HepG2 (cell line): ENCODE measurements around the gene SLC2A5. TPM values are rescaled to one million over a fixed set of nuclear protein-coding genes. Genes with fewer than 3 reads are reported as not detected.

Experiments
- ATAC-seq: fragments of 200-7000 bp; cut with Tn5 transposase; 3 replicates; pipeline ENCODE4 v1.9.1; 2020; ENCODE audit warnings: mild to moderate bottlenecking, moderate library complexity
- BruUV-seq: library from RNA; stranded (reverse); fragments of 400-500 nt; replicated peaks from 2 replicates; lab custom pipeline; 2021; lab: Mats Ljungman, UMichigan
- CTCF ChIA-PET: fragments of 300-600 bp; formaldehyde crosslinking; extraction: SDS; loops from one replicate; lab custom pipeline; 2021; ENCODE audit warnings: low total read pairs, inconsistent platforms, low intra/inter-chr PET ratio; lab: Yijun Ruan, JAX
- POLR2A ChIA-PET: fragments of 350-600 bp; sonication (Branson Sonifier 250); formaldehyde crosslinking; loops from one replicate; lab custom pipeline; 2020; ENCODE audit warnings: antibody characterized with exemption, inconsistent platforms; lab: Yijun Ruan, JAX
- DNase-seq: peaks from one replicate; pipeline ENCODE4 v3.0.0-alpha.2; 2015; ENCODE audit warnings: low spot score
- FAIRE-seq: peaks from 3 replicates; lab custom pipeline; 2011; peaks lifted over from hg19 to GRCh38; lab: Jason Lieb, UNC
- H2AFZ ChIP-seq: one replicate; pipeline ENCODE4 v1.6.1; 2011; ENCODE audit warnings: low read length, inconsistent platforms
- H3K27ac ChIP-seq: fragments of 300-600 bp; 3 replicates; pipeline ENCODE4 v1.8.0; 2011; ENCODE audit warnings: mixed run types, mild to moderate bottlenecking, mixed read lengths, low read length, inconsistent platforms; ENCODE audit not compliant: insufficient read depth; ENCODE audit errors: extremely low read length
- H3K27me3 ChIP-seq, 2 experiments: fragments of 200-600 bp in 1 of 2; 2 replicates in 1 of 2; 3 replicates in 1 of 2; pipeline versions ENCODE4 v1.6.0 to v1.8.0; 2011; ENCODE audit warnings: low read length in 2 of 2, mild to moderate bottlenecking in 2 of 2, moderate library complexity in 2 of 2, inconsistent platforms in 1 of 2; ENCODE audit not compliant: insufficient read depth in 2 of 2, control insufficient read depth in 1 of 2
- H3K36me3 ChIP-seq, 2 experiments: fragments of 200-600 bp in 1 of 2; replicated peaks in 1 of 2; 2 replicates in 1 of 2; 3 replicates in 1 of 2; pipeline versions ENCODE4 v1.5.1 to v1.8.0; 2011; ENCODE audit warnings: low read length in 2 of 2, inconsistent platforms in 1 of 2; ENCODE audit not compliant: insufficient read depth in 2 of 2, control insufficient read depth in 1 of 2
- H3K4me1 ChIP-seq: 2 replicates; pipeline ENCODE4 v1.5.1; 2012; ENCODE audit warnings: low read length, inconsistent platforms; ENCODE audit not compliant: insufficient read depth
- H3K4me2 ChIP-seq: 2 replicates; pipeline ENCODE4 v1.6.0; 2011; ENCODE audit warnings: low read depth, low read length, inconsistent platforms
- H3K4me3 ChIP-seq, 3 experiments: fragments of 200-600 bp in 1 of 3; sonication (generic), shearing (Covaris generic) in 1 of 3; replicated peaks in 1 of 3; 2 replicates each; pipeline ENCODE4 v1.5.1; 2011 to 2016; ENCODE audit warnings: low read length in 3 of 3, inconsistent platforms in 2 of 3, low read depth in 2 of 3, mild to moderate bottlenecking in 2 of 3, control low read depth in 1 of 3, mixed read lengths in 1 of 3; ENCODE audit not compliant: insufficient read depth in 1 of 3
- H3K79me2 ChIP-seq: one replicate; pipeline ENCODE4 v1.6.1; 2011; ENCODE audit warnings: low read length, inconsistent platforms; ENCODE audit not compliant: insufficient read depth
- H3K9ac ChIP-seq: 2 replicates; pipeline ENCODE4 v1.6.0; 2011; ENCODE audit warnings: mild to moderate bottlenecking, low read depth, low read length, inconsistent platforms; ENCODE audit not compliant: insufficient read depth
- H3K9me3 ChIP-seq: 2 replicates; pipeline ENCODE4 v1.5.1; 2012; ENCODE audit warnings: mild to moderate bottlenecking, low read length
- H4K20me1 ChIP-seq: 2 replicates; pipeline ENCODE4 v1.6.0; 2011; ENCODE audit warnings: inconsistent platforms, mild to moderate bottlenecking, low read length, moderate library complexity; ENCODE audit not compliant: insufficient read depth
- CREB1 ChIP-seq, 2 experiments: fragments of 450-650 bp in 1 of 2; IDR thresholded peaks; 2 replicates each; pipeline ENCODE4 v1.6.1; 2016 to 2017; ENCODE audit warnings: control low read depth in 1 of 2, mild to moderate bottlenecking in 1 of 2, missing compliant biosample characterization in 1 of 2, missing genetic modification characterization in 1 of 2
- DNMT3B ChIP-seq: conservative IDR thresholded peaks from 2 replicates; pipeline ENCODE4 v1.6.1; 2016; ENCODE audit warnings: missing biosample characterization, control low read depth
- FOSL1 ChIP-seq: sonication (generic); formaldehyde crosslinking; IDR thresholded peaks from 2 replicates; pipeline ENCODE4 v1.9.0; 2021; ENCODE audit warnings: missing genetic modification reagents, borderline replicate concordance
- HMG20A ChIP-seq: IDR thresholded peaks from 2 replicates; pipeline ENCODE4 v1.6.1; 2016; ENCODE audit warnings: borderline replicate concordance
- HNRNPL ChIP-seq: fragments of 200-400 bp; formaldehyde crosslinking; IDR thresholded peaks from 2 replicates; pipeline ENCODE4 v1.6.1; 2017; ENCODE audit warnings: mild to moderate bottlenecking, low read depth, low read length
- HOXA9 ChIP-seq: sonication (generic); formaldehyde crosslinking; IDR thresholded peaks from 2 replicates; pipeline ENCODE4 v1.8.1; 2022; ENCODE audit warnings: missing genetic modification reagents, mild to moderate bottlenecking, moderate library complexity, borderline replicate concordance
- MLXIP ChIP-seq: sonication (generic); formaldehyde crosslinking; IDR thresholded peaks from 2 replicates; pipeline ENCODE4 v1.9.0; 2021; ENCODE audit warnings: missing genetic modification reagents, borderline replicate concordance
- SNAPC2 ChIP-seq: sonication (generic); formaldehyde crosslinking; IDR thresholded peaks from 2 replicates; pipeline ENCODE4 v1.8.1; 2022; ENCODE audit warnings: mild to moderate bottlenecking, missing genetic modification reagents
- STAT5B ChIP-seq: sonication (generic); formaldehyde crosslinking; IDR thresholded peaks from 2 replicates; pipeline ENCODE4 v1.4.0; 2020; ENCODE audit warnings: missing genetic modification reagents
- TAF1 ChIP-seq: sonication (generic); formaldehyde crosslinking; IDR thresholded peaks from 2 replicates; pipeline ENCODE4 v1.4.0; 2020; ENCODE audit warnings: missing genetic modification reagents
- ZNF12 ChIP-seq: sonication (generic); formaldehyde crosslinking; IDR thresholded peaks from 2 replicates; pipeline ENCODE4 v1.5.0; 2020; ENCODE audit warnings: missing genetic modification reagents
- ZNF343 ChIP-seq: sonication (generic); formaldehyde crosslinking; IDR thresholded peaks from 2 replicates; pipeline ENCODE4 v1.4.0; 2020; ENCODE audit warnings: mild to moderate bottlenecking, missing genetic modification reagents
- ZNF792 ChIP-seq: IDR thresholded peaks from 2 replicates; pipeline ENCODE4 v1.6.1; 2016
- WGBS: methylation state at CpG from one replicate; pipeline ENCODE4 v1.1.6; 2017; ENCODE audit warnings: low lambda C conversion rate; 5-methylcytosine and 5-hydroxymethylcytosine counted together
- in situ Hi-C: cut with HindIII; loops from 2 replicates; pipeline ENCODE4 v1.10.0; 2017; ENCODE audit warnings: low pct_unique_long_range_greater_than_20kb; ENCODE audit not compliant: extremely low pct_ligation_motif_present
- intact Hi-C: fragments of 100-400 bp; cut with micrococcal nuclease; formaldehyde crosslinking; loops from one replicate; pipeline ENCODE4 v1.10.0; 2022; ENCODE audit not compliant: unreplicated experiment
- polyA plus RNA-seq, 8 experiments: library from polyadenylated mRNA; depleted of rRNA in 3 of 8; stranded (reverse) in 7 of 8; unstranded in 1 of 8; fragments of >200 nt; fragmentation: Illumina TruSeq in 4 of 8; extraction: Trizol in 4 of 8; gene quantifications; 2 replicates each; pipeline versions ENCODE4 v1.2.1 to v1.2.3, GENCODE V29; 2011 to 2016; ENCODE audit warnings: low read depth in 4 of 8, missing spikeins in 1 of 8, mixed read lengths in 1 of 8; ENCODE audit not compliant: insufficient read depth in 1 of 8
- total RNA-seq, 5 experiments: library from RNA; depleted of rRNA; stranded (reverse); fragments of >200 nt; fragmentation: Illumina TruSeq; extraction: Trizol; gene quantifications; 2 replicates each; pipeline ENCODE4 v1.2.3, GENCODE V29; 2016; ENCODE audit warnings: low read depth in 1 of 5
- TF ChIP-seq, protein P1 (sequence below): sonication (generic); formaldehyde crosslinking; IDR thresholded peaks from 2 replicates; pipeline ENCODE4 v1.5.0; 2020; ENCODE audit warnings: missing genetic modification reagents

Gene SLC2A5
- total and polyA plus RNA-seq, 2 of the 13 experiments (the other 11 are each of a cell fraction or from before 2014, with no cell fraction given) = 0.04 to 0.54 TPM

GRCh38 chr1:9073143-9073542 lies 3.7 kb upstream of the SLC2A5 start:
- no peak for FAIRE-seq
- intact Hi-C loops = no loop called here
- WGBS = 73% methylated on average over 3 of the region's 3 CpGs
- BruUV-seq = no TSS peak
- H3K4me2 ChIP-seq = no peak overlapping the region
- no peaks in the 10 kb centered on the region for H3K9me3 ChIP-seq
- H4K20me1 ChIP-seq = no peaks in the 10 kb centered on the region
- H3K4me1 ChIP-seq = peaks cover 40% of the 10 kb centered on the region
- CTCF ChIA-PET = no interaction called here
- H3K27ac ChIP-seq = no peak overlapping the region
- no peak overlapping the region for H3K4me3 ChIP-seq
- no peak for ATAC-seq
- H2AFZ ChIP-seq = no peak overlapping the region
- H3K9ac ChIP-seq = no peak overlapping the region
- in situ Hi-C loops = no loop called here
- POLR2A ChIA-PET = no interaction called here
- H3K36me3 ChIP-seq = no peaks in the 10 kb centered on the region
- no peaks in the 10 kb centered on the region for H3K79me2 ChIP-seq
- peaks cover 2 to 12% of the 10 kb centered on the region in 2 experiments; a peak in 4 of 5 replicates for H3K27me3 ChIP-seq
- no peak for DNase-seq
- TF ChIP-seq, protein P1, sequence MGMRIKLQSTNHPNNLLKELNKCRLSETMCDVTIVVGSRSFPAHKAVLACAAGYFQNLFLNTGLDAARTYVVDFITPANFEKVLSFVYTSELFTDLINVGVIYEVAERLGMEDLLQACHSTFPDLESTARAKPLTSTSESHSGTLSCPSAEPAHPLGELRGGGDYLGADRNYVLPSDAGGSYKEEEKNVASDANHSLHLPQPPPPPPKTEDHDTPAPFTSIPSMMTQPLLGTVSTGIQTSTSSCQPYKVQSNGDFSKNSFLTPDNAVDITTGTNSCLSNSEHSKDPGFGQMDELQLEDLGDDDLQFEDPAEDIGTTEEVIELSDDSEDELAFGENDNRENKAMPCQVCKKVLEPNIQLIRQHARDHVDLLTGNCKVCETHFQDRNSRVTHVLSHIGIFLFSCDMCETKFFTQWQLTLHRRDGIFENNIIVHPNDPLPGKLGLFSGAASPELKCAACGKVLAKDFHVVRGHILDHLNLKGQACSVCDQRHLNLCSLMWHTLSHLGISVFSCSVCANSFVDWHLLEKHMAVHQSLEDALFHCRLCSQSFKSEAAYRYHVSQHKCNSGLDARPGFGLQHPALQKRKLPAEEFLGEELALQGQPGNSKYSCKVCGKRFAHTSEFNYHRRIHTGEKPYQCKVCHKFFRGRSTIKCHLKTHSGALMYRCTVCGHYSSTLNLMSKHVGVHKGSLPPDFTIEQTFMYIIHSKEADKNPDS (CRISPR knock-in tag) = no peak
- TF ChIP-seq ZNF792 (CRISPR knock-in tag) (no peak), HMG20A (CRISPR knock-in tag) (no peak), HNRNPL (no peak), TAF1 (CRISPR knock-in tag) (no peak), SNAPC2 (CRISPR knock-in tag) (no peak), ZNF12 (CRISPR knock-in tag) (no peak), ZNF343 (CRISPR knock-in tag) (no peak), DNMT3B (CRISPR knock-in tag) (no peak), FOSL1 (no peak), STAT5B (CRISPR knock-in tag) (no peak), MLXIP (CRISPR knock-in tag) (no peak), HOXA9 (CRISPR knock-in tag) (no peak), CREB1 (IDR thresholded peaks at IDR 0.05) (no peak), CREB1 (CRISPR knock-in tag; IDR thresholded peaks at IDR 0.05) (no peak)
